ENCODE measurements around the gene TSPAN32. TPM values are rescaled to one million over a fixed set of nuclear protein-coding genes. Genes with fewer than 3 reads are reported as not detected.

Gene TSPAN32
- total and polyA plus RNA-seq, 10 of the 15 experiments (the other 5 are each of a cell fraction or from before 2014, with no cell fraction given) = 0.08 TPM; not detected in 9

DNA sequence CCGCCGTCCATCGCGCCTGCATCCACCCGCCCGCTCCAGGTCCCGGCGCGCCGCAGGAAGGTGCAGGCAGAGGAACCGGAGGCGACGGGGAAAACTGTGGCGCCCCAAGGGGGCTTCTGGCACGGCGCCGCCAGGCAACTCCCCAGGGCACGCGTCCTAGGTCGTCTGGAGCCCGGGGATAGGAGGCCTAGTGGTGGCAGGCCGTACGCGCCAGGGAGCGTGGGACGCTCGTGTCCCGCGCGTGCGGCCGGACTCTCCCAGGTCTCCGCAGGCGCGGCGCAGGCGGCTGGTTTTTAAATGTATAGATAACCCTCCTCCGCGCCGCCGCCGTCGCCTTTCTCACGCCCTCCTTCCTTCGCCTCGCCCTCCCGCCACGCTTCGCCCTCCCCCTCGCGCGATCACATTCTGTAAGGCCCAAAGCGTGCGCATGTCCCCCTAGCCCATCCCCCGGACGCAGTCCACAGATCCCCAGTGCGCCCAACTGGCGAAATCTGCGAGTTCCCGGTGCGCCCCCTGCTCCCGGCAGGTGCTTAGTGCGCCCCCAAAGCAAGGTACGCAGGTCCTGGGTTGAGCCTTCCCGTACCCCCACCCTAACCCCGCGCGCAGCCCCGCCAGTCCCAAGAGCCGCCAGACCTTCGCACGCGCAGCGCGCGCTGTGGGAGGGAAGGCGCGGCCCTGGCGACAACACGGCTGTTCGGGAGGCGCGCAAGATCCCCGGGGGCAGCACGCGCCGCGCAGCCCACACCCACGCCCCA lies 31.3 kb upstream of the TSPAN32 start, which contains the start of gene ASCL2:
TSS of gene ASCL2 (minus strand) at position 267 of the 755 bp plus-strand sequence. CDS start at position 11, 256 bp downstream.
- no peaks in the 10 kb centered on the region; a peak in 2 of 4 replicates for H3K27me3 ChIP-seq (replicated peaks in 1 of 2; ENCODE audit: control insufficient read depth in 2 of 2, insufficient read depth in 2 of 2, low read length in 1 of 2)
- H3K4me3 ChIP-seq = no peak within 1 kb of the TSS
- no peak within 1 kb of the TSS for H2AFZ ChIP-seq (ENCODE audit: control insufficient read depth, low read depth, low read length)
- no peaks in the 10 kb centered on the region for H3K79me2 ChIP-seq (ENCODE audit: control insufficient read depth, insufficient read depth, low read length)
- FAIRE-seq = no peak
- SMC1A ChIA-PET (ENCODE audit: uncharacterized antibody, unreplicated experiment) = no interaction called here
- no TSS peak for BruUV-seq (replicated peaks)
- peak within 1 kb of the TSS; percentile 25; the same call in 1 of the 2 replicates for H3K4me2 ChIP-seq (ENCODE audit: control insufficient read depth, insufficient read depth)
- in situ Hi-C loops (cut with MboI) = no loop called here
- no peak for TF ChIP-seq ZNF384 (IDR thresholded peaks at IDR 0.05; ENCODE audit: borderline replicate concordance, low read depth, low read length)
- TF ChIP-seq, protein P1, sequence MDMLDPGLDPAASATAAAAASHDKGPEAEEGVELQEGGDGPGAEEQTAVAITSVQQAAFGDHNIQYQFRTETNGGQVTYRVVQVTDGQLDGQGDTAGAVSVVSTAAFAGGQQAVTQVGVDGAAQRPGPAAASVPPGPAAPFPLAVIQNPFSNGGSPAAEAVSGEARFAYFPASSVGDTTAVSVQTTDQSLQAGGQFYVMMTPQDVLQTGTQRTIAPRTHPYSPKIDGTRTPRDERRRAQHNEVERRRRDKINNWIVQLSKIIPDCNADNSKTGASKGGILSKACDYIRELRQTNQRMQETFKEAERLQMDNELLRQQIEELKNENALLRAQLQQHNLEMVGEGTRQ (IDR thresholded peaks at IDR 0.05; ENCODE audit: borderline replicate concordance, low read depth, low read length) = no peak
- no peak for TF ChIP-seq RELA (IDR thresholded peaks at IDR 0.05; ENCODE audit: borderline replicate concordance, partially characterized antibody)
- TF ChIP-seq HDAC6 (IDR thresholded peaks at IDR 0.05; ENCODE audit: unreplicated experiment) = peak; percentile 16
- TF ChIP-seq PAX5 (IDR thresholded peaks at IDR 0.05; ENCODE audit: borderline replicate concordance, low read depth, low read length) = no peak
- TF ChIP-seq NFYB (IDR thresholded peaks at IDR 0.05; ENCODE audit: insufficient read depth, low read depth, low read length) = no peak
- H3K4me1 ChIP-seq (ENCODE audit: control insufficient read depth, insufficient read depth, low read length) = peaks cover 13% of the 10 kb centered on the region
- no peak within 1 kb of the TSS for H3K27ac ChIP-seq (ENCODE audit: control insufficient read depth, insufficient read depth)
- no peak within 1 kb of the TSS for H3K9ac ChIP-seq (ENCODE audit: control insufficient read depth, insufficient read depth, low read length)
- WGBS (ENCODE audit: insufficient coverage, insufficient replicate concordance, low lambda C conversion rate, missing lambda C conversion rate) = 38% methylated on average over 78 of the region's 89 CpGs
- DNase-seq (ENCODE audit: low read depth, low spot score) = no peak
- H3K9me3 ChIP-seq (replicated peaks; ENCODE audit: control insufficient read depth, insufficient read depth, low read length) = no peaks in the 10 kb centered on the region; the same call in 2 of the 3 replicates
- POLR2A ChIA-PET = no interaction called here
- intact Hi-C loops (cut with micrococcal nuclease; ENCODE audit: unreplicated experiment) = no loop called here
- no peaks in the 10 kb centered on the region for H3K36me3 ChIP-seq (ENCODE audit: control insufficient read depth in 2 of 2, insufficient read depth in 2 of 2, low read length in 1 of 2)
- RAD21 ChIA-PET (ENCODE audit: unreplicated experiment) = no interaction called here
- H4K20me1 ChIP-seq (ENCODE audit: control insufficient read depth, insufficient read depth) = no peaks in the 10 kb centered on the region
- ATAC-seq = no peak
- CTCF ChIA-PET = no interaction called here

DNA sequence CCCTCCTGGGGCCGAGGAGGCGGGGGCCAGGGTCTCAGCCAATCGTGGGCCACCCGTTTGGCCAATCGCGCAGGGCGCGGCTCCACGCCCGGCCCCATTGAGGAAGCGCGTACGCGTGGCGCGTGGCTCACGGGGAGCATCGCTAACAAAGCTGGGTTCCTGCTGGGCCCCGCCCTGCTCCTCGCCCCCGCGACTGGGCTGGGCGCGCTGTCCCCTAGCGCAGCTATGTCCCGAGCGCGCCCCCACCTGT lies 30.8 kb upstream of the TSPAN32 start:
- ATAC-seq (no peak), DNase-seq (ENCODE audit: low read depth, low spot score) (no peak), FAIRE-seq (no peak)
- Histone ChIP-seq H4K20me1 (ENCODE audit: control insufficient read depth, insufficient read depth) (no peaks in the 10 kb centered on the region), H3K27me3 (replicated peaks in 1 of 2; ENCODE audit: control insufficient read depth in 2 of 2, insufficient read depth in 2 of 2, low read length in 1 of 2) (no peaks in the 10 kb centered on the region; a peak in 2 of 4 replicates), H3K4me2 (ENCODE audit: control insufficient read depth, insufficient read depth) (no peak overlapping the region), H3K27ac (ENCODE audit: control insufficient read depth, insufficient read depth) (no peak overlapping the region), H3K4me3 (no peak overlapping the region), H3K36me3 (ENCODE audit: control insufficient read depth in 2 of 2, insufficient read depth in 2 of 2, low read length in 1 of 2) (no peaks in the 10 kb centered on the region), H2AFZ (ENCODE audit: control insufficient read depth, low read depth, low read length) (no peak overlapping the region), H3K4me1 (ENCODE audit: control insufficient read depth, insufficient read depth, low read length) (peaks cover 8% of the 10 kb centered on the region), H3K9me3 (replicated peaks; ENCODE audit: control insufficient read depth, insufficient read depth, low read length) (no peaks in the 10 kb centered on the region; the same call in 2 of the 3 replicates), H3K79me2 (ENCODE audit: control insufficient read depth, insufficient read depth, low read length) (no peaks in the 10 kb centered on the region), H3K9ac (ENCODE audit: control insufficient read depth, insufficient read depth, low read length) (no peak overlapping the region)
- SMC1A ChIA-PET (ENCODE audit: uncharacterized antibody, unreplicated experiment) = no interaction called here
- CTCF ChIA-PET = no interaction called here
- in situ Hi-C loops (cut with MboI) = no loop called here
- POLR2A ChIA-PET = no interaction called here
- intact Hi-C loops (cut with micrococcal nuclease; ENCODE audit: unreplicated experiment) = no loop called here
- BruUV-seq (replicated peaks) = no TSS peak
- RAD21 ChIA-PET (ENCODE audit: unreplicated experiment) = no interaction called here
- WGBS (ENCODE audit: insufficient coverage, insufficient replicate concordance, low lambda C conversion rate, missing lambda C conversion rate) = 67% methylated on average over 12 of the region's 28 CpGs
- TF ChIP-seq, protein P2, sequence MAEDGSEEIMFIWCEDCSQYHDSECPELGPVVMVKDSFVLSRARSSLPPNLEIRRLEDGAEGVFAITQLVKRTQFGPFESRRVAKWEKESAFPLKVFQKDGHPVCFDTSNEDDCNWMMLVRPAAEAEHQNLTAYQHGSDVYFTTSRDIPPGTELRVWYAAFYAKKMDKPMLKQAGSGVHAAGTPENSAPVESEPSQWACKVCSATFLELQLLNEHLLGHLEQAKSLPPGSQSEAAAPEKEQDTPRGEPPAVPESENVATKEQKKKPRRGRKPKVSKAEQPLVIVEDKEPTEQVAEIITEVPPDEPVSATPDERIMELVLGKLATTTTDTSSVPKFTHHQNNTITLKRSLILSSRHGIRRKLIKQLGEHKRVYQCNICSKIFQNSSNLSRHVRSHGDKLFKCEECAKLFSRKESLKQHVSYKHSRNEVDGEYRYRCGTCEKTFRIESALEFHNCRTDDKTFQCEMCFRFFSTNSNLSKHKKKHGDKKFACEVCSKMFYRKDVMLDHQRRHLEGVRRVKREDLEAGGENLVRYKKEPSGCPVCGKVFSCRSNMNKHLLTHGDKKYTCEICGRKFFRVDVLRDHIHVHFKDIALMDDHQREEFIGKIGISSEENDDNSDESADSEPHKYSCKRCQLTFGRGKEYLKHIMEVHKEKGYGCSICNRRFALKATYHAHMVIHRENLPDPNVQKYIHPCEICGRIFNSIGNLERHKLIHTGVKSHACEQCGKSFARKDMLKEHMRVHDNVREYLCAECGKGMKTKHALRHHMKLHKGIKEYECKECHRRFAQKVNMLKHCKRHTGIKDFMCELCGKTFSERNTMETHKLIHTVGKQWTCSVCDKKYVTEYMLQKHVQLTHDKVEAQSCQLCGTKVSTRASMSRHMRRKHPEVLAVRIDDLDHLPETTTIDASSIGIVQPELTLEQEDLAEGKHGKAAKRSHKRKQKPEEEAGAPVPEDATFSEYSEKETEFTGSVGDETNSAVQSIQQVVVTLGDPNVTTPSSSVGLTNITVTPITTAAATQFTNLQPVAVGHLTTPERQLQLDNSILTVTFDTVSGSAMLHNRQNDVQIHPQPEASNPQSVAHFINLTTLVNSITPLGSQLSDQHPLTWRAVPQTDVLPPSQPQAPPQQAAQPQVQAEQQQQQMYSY (CRISPR knock-in tag; IDR thresholded peaks at IDR 0.05) = no peak
- TF ChIP-seq, protein P3, sequence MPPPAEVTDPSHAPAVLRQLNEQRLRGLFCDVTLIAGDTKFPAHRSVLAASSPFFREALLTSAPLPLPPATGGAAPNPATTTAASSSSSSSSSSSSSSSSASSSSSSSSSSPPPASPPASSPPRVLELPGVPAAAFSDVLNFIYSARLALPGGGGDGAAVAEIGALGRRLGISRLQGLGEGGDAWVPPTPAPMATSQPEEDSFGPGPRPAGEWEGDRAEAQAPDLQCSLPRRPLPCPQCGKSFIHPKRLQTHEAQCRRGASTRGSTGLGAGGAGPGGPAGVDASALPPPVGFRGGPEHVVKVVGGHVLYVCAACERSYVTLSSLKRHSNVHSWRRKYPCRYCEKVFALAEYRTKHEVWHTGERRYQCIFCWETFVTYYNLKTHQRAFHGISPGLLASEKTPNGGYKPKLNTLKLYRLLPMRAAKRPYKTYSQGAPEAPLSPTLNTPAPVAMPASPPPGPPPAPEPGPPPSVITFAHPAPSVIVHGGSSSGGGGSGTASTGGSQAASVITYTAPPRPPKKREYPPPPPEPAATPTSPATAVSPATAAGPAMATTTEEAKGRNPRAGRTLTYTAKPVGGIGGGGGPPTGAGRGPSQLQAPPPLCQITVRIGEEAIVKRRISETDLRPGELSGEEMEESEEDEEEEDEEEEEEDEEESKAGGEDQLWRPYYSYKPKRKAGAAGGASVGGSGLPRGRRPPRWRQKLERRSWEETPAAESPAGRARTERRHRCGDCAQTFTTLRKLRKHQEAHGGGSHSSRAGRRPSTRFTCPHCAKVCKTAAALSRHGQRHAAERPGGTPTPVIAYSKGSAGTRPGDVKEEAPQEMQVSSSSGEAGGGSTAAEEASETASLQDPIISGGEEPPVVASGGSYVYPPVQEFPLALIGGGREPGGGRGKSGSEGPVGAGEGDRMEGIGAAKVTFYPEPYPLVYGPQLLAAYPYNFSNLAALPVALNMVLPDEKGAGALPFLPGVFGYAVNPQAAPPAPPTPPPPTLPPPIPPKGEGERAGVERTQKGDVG (CRISPR knock-in tag; IDR thresholded peaks at IDR 0.05) = no peak
- no peak for TF ChIP-seq NR2F1 (conservative IDR thresholded peaks at IDR 0.05)

Data from GM12878 (cell line).